GM12875 (cell line): ENCODE data around the gene WNT6.

ENCODE experiments used
- H3K4me3 ChIP-seq: one replicate; pipeline ENCODE4 v1.5.1; 2011; ENCODE audit warnings: low read depth, low read length, control low read depth
- CTCF ChIP-seq: IDR thresholded peaks from 2 replicates; pipeline ENCODE4 v1.5.1; 2011; ENCODE audit warnings: low read depth, mild to moderate bottlenecking, control low read depth, inconsistent platforms, low read length, moderate library complexity, borderline replicate concordance; ENCODE audit not compliant: insufficient read depth

Gene WNT6

GRCh38 chr2:218899147-218899546, 39.5 kb downstream of the WNT6 start:
- H3K4me3 ChIP-seq, result no peak overlapping the region
- no peak for TF ChIP-seq CTCF

DNA sequence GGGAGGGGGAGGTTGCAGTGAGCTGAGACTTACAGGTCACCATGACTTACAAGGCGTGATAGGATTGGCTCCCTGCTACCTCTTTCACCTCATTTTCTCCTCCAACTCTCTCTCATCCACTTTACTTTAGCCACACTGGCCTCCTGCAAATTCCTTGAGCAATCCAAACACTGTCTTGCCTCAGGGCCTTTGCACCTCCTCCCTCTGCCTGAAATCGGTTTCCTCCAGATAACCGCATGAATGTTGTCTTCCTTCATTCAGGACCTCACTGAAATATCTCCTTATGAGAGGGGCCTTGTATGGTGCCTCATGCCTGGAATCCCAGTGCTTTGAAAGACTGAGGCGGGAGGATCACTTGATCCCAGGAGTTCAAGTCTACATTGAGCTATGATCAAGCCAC, 42.8 kb downstream of the WNT6 start:
- H3K4me3 ChIP-seq, result no peak overlapping the region
- no peak for TF ChIP-seq CTCF

DNA sequence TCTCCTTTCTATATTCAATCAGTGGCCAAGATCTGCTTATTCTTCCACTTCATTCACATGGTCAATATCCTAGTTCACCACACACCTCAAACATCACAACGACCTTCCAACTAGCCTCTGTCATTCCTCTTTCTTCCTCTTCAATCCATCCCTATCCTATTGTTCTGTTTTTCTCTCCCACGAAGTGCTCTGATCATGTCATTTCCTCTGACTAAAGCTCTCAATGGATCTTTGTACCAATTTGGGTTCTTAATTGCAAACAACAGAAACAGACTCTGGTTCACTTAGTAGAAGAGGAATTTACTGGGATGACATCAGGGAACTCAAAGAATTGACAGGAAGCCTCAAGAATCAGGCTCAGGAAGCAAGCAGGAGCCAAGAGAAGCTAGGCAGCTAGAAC, 44.6 kb downstream of the WNT6 start:
- TF ChIP-seq CTCF, result no peak
- no peak overlapping the region for H3K4me3 ChIP-seq

DNA sequence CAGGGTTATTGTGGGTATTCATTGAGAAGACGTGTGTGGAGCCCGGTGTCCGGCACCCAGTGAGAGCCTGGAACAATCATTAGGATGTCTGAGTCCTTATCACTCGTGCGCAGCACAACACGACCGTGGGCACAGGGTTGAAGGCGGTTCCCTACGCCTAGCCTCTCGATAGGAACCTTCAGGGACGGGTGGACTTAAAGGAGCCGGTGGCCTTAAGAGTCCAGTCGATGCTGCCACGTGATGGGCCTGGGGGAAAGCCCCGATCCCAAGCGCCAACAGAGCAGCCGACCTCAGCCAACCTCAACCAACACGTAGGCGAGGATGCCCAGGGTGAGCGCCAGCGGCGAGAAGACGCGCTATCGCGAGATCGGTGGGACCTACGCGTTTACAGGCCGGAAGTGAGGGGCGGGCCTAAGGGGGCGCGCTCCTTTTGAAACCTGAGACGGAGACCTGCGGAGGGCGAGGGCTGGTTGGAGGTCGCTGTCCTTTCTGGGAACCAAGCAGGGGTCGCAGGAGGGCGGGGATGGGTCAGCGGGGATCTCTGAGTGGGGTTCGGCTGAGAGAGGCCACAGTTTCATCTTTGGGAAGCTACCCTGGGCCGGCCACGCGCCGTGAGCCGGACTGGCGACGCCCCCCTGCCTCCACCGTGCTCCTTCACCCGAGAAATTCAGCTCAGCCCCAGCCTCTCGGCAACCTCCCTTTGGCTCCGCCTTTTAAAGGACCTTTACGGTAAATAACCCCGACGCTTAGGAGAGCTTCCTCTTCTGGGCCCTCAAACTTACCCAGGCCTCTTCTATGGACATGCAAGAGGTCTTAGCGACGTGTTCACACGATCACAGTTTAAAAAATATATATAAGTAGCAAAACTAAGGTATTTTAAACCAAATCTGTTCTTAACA, 49.4 kb downstream of the WNT6 start:
- peak overlapping the region; percentile 53 for H3K4me3 ChIP-seq
- no peak for TF ChIP-seq CTCF

DNA sequence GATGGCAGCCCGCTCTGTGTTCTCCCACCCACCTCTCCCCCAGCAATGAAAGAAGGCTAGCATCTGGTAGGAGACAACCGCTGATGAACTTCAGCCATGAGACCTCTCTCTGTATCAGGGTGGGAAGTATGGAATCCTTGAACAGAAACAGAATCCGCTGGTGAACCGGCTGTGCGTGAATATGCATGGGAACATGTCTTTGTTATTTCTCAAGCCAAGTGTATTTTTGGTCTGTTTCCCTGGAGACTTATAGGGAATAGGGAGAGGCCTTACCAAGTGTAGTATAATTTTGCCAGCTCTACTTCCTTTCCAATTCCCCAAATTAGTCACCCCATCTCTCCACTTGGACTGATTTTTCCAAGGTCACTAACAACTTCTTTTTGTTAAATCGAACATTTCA, 51.1 kb downstream of the WNT6 start:
- no peak for TF ChIP-seq CTCF
- no peak overlapping the region for H3K4me3 ChIP-seq

DNA sequence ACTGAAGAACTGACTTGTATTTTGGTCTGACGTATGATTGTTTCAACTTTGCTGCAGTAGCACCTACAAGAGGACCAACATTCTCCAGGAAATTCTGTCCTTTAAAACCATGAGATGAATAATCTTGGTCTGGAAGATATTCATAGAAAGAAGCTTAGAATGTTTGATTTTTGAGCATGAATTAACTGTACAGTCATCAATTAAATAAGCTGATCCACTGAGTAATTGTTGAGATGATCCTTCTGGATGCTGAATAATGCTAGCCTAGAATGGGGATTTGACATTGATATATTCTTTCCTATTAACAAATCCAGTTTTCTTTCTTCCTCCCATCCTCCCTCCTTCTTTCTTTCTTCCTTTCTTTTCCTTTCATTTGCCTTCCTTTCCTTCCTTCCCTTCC, 60.9 kb downstream of the WNT6 start:
- no peak for TF ChIP-seq CTCF
- H3K4me3 ChIP-seq, result no peak overlapping the region
